Germinal center (tissue), 1 donor: ENCODE data around the gene HOXB1.

Experiments
- DNase-seq: peaks from one replicate; pipeline ENCODE4 v3.0.0; 2012; ENCODE audit warnings: mixed read lengths, low spot score

The HOXB1 gene

GRCh38 chr17:48530887-48531272 lies at the start of gene HOXB1:
Gene HOXB1 (minus strand): TSS chr17:48531011. CDS start chr17:48530904, 107 bp downstream.
- no peak for DNase-seq

- no peak for DNase-seq
These were observed 49.1 kb upstream of the HOXB1 start for GRCh38 chr17:48579760-48580554.

GRCh38 chr17:48579471-48579759 lies 48.6 kb upstream of the HOXB1 start:
- no peak for DNase-seq

- DNase-seq, result peak; percentile 46
These were observed 48.0 kb upstream of the HOXB1 start for GRCh38 chr17:48578616-48579470.

GRCh38 chr17:48577946-48578615 lies 47.3 kb upstream of the HOXB1 start, which contains the start of gene HOXB4:
Gene HOXB4 (minus strand): TSS chr17:48578350. CDS start chr17:48578319, 31 bp downstream.
- DNase-seq, result peak; percentile 87

GRCh38 chr17:48577330-48577945 lies 46.6 kb upstream of the HOXB1 start:
- peak; percentile 40 for DNase-seq

- DNase-seq, result no peak
These were observed 45.9 kb upstream of the HOXB1 start for GRCh38 chr17:48576479-48577309.

GRCh38 chr17:48575673-48576478 lies 45.1 kb upstream of the HOXB1 start:
- no peak for DNase-seq

- no peak for DNase-seq
These were observed 44.3 kb upstream of the HOXB1 start for GRCh38 chr17:48575066-48575582.

GRCh38 chr17:48574505-48575065 lies 43.8 kb upstream of the HOXB1 start:
- no peak for DNase-seq

- DNase-seq, result no peak
These were observed 41.1 kb upstream of the HOXB1 start for GRCh38 chr17:48571826-48572417.

GRCh38 chr17:48571024-48571818 lies 40.4 kb upstream of the HOXB1 start:
- no peak for DNase-seq

- no peak for DNase-seq
These were observed 39.7 kb upstream of the HOXB1 start for GRCh38 chr17:48570325-48571023.

- DNase-seq, result no peak
These were observed 39.0 kb upstream of the HOXB1 start for GRCh38 chr17:48569674-48570324.

- no peak for DNase-seq
These were observed 38.4 kb upstream of the HOXB1 start for GRCh38 chr17:48569240-48569582.

GRCh38 chr17:48568499-48569239 lies 37.9 kb upstream of the HOXB1 start:
- DNase-seq, result no peak
